GM15510 (cell line): ENCODE results near the gene SH3D19.

Experiments
- POLR2A ChIP-seq: IDR thresholded peaks from 3 replicates; pipeline ENCODE4 v1.6.1; 2011; ENCODE audit warnings: borderline replicate concordance; ENCODE audit not compliant: insufficient read length; ENCODE audit errors: extremely low read depth

Gene SH3D19

DNA sequence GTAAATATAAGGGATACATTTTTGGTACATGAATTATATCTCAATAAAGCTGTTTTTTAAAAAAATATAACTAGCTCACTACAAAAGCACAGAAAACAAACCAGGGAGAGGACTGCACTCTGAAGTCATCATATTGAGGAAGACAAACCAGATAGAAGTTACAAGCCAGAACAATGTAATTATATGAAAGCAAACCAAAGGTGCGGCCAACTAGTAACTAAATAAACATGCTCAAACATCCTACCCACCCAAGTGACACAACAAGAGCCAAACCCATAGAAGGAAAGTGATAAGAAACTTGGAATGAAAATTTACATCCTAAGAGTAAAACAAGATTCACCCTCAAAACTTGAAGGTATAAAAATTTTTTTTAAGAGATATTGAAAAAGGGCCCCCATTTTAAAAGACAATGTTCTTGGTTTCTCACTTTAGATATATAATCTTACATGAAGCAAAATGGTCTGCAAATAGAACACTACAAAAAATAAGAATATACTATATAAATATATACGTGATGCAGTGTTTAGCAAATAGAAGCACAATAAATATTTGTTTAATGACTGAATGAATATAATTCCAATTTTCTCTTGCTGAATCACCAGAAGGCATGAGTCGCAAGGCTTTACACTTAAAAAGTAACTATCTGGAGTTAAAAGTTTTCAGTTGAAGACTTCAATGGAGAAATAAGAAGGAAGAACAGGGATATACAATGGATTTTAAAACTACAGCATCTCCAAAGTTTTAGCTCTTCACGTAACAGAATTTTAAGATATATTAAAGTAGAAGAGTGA, 4.0 kb upstream of the SH3D19 start:
- no peak for TF ChIP-seq POLR2A

DNA sequence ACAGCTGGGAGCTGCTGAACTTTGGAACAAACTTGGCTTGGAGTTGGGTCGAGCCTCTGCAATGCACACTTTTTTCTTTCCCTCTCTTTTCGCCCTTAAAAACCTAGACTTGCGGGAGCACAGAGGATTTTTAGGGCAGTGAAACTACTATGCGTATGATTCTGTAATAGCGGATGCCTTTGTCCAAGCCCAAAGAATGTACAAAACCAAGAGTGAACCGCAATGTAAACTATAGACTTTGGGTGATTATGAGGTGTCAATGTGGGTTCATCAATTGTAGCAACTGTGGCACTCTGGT, 493 bp upstream of the SH3D19 start:
- TF ChIP-seq POLR2A = no peak

DNA sequence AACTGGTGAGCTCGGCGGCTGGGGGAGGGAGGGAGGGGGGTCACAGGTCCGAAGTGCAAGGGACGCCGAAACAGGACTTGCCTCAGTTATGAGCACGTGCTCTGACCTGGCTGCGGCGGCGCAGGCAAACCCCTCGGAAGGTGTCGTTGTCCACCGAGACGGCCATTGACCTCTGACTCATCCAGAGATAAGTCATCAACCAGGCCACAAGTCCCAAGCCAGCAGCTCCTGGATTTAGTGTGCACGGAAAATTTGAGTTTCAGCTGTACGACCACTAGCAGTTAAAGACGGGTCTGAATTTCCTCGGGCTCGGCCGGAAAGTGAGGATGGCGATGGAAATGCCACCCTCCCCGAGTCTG, 674 bp downstream of the SH3D19 start:
- no peak for TF ChIP-seq POLR2A

DNA sequence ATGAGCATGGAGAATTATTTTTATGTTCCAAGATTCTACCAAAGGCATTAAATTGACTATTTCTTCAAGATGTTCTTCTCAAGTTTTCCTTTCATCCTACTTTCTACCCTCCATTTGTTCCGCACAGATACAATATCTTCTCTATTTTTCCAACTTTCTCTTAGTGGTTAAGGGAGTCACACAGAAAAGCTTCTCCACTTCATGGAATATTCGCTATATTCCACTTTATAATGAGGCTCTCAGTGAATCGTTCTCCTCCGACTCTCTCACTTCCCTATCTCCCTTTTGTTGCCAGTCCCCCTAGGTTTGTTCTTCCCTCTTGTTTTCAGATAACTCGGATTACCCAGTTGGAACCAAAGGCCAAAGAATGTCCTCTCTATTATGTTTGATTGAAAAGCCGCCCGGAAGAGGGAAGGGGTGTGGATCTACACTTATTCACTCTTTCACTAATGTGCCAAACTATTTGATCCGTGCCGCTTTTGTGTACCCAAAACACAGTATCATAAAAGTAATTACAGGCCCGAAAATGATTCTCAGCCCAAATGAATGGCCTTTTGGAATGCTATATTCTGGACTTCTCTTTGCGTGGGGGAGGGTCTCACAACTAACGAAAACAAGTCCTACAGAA, 1.2 kb downstream of the SH3D19 start:
- no peak for TF ChIP-seq POLR2A

DNA sequence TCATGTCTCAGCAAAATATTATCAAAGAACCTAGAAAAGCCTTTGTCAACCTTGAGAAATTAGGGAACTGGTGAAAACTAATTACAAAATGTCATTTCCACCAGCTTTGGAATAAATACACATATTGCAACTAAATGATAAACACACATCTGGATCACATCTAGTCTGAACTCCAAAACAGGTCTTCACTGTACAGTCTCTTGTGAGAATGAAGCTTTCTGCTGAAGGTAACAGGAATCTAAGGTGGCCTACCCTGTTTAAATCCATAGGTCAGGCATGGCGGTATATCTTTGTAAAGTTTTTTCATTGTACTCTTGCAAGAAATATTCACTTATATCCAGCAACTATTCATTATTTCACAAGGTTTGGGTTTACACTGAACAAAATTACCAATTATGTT, 1.7 kb downstream of the SH3D19 start:
- TF ChIP-seq POLR2A = no peak

DNA sequence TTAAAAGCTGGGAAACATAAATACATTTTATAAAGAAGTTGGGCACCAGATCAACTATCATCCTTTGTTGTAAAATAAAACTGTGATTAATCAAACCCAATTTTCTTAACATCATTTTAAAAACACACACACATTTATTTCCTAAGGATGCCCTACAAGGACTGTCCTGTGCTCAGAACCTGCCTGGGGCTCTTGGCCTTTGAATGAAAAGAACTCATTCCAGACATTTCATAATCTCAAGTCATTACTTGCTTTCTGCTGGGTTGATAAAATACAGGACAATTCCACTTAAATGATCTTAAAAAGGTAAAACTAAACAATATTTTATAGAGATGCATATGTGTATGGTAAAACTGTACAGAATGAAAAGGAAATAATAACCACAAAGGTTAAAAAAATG, 2.8 kb downstream of the SH3D19 start:
- no peak for TF ChIP-seq POLR2A

DNA sequence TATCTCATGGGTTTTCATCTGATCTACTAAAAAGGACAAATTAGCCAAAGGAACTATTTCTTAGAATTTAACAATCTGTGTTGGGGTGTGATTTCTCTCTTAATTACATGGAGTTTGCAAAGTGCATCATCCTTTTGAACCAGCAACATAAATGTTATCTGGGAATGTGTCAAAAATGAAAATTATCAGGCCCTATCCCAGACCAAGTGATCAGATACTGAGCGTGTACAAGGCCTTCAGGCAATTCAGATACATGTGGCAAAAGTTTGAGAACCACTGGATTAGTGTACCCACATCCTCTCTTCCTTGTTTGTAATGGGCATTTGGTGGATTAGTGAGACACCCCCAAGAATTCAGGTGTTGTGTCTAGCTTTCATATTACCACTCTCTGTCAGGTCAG, 3.8 kb downstream of the SH3D19 start:
- TF ChIP-seq POLR2A = no peak

DNA sequence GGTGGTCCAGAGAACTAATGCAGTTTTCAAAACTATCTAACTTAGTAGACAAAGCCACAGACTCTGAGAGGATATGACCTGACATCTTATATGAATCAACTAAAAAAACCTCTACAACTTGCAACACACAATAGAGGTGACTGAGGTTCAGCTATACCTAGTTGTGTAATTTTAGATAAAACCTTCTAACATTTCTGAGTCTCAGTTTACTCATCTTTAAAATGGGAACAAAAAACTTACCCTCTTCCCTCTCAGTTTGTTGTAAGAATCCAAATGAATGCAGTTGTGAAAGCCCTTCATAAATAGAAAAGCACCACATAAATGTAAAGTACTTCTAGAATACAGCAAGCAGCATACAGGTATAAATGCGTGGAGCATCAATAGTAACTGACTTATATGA, 5.9 kb downstream of the SH3D19 start:
- no peak for TF ChIP-seq POLR2A

DNA sequence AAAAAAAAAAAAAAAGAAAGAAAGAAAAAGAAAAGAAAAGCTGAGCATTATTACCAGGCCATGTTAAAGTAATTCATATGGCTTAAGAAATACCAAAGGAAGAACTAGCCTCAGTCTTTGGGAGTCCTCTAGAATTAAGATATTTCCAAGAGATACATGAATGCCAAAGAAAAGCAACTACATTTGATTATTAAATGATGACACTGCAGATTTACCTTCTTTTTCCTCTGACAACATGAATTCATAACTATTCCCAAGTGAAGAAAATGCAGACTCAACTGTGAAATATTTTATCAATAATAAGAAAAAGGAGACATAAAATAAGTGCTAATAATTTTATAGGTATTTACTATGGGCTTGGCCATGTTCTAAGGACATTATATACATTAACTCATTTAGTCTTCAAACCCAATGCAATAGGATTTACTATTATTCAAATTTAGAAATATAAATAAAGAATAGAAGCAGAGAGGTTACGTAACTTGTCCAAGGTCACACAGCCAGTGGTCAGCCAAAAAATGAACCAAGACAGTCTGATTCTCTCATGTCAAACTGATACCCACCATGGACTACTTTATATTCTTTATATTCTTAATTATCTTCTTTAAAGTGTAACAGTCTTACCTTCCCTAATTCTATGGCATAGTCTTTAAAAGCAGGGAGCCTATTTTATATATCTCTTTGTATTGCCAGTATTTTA, 6.9 kb downstream of the SH3D19 start:
- no peak for TF ChIP-seq POLR2A

DNA sequence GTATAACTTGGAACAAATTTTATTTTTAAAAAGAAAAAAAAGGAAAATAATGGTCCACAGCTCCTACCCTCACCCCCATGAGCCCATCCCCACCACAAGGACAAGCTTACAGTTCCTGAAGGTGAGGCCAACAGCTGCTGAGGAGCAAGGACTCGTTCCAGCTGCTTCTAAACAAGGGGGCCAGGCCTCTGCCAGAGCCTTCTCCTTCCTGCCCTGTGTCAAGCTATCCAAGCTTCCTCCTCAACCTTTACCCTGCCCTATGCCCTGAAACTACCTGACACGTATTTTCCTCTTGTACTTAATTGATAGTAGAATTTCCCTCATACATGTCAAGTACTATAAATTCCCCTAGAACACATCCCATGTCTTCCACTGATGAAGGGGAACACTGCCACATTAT, 8.8 kb downstream of the SH3D19 start:
- no peak for TF ChIP-seq POLR2A

DNA sequence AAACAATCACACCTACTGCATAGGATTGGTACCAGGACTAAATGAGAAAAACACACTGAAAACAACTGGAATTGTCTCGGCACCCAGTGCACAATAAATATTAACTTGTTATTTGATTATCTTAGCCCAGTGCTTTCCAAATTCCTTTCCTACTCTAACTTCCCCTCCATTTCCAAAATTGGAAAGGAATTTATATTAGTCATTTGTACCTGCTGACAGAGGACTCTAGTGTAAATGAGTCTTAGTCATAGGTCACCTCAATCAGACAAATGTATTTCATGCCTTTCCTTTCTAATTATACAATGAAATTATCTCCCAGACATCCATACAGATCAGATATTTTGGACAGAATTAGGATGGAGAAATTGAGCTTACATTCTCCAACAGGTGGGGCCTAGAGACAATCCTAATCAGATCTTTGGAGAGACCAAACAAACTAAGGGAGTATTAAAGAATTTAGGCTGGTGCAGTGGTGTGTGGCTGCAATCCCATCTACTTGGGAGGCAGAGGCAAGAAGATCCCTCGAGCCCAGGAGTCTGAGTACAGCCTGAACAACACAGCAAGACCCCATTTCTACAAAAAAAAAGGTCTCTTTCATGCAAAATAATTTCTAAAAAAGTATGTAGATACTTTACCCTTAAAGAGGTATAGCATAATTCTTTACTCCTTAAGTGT, 10.1 kb downstream of the SH3D19 start:
- no peak for TF ChIP-seq POLR2A

DNA sequence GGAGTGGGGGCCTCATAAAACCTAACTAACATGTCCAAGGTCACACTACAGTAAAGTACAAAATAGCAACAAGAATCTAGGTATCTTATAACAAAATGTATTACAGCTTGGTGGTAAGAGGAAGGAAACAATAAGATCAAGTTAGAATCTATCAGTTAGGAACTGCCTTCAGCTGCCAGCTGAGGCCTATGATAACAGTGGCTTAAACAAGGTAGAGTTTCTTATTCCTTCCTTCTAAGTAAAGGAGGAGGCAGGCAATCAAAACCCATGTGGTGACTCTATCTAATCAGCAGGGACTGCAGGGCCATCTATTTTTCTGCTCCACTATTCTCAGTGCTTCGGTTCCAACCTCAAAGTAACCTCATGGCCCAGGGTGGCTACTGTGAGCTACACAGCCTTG, 10.9 kb downstream of the SH3D19 start:
- TF ChIP-seq POLR2A = no peak

DNA sequence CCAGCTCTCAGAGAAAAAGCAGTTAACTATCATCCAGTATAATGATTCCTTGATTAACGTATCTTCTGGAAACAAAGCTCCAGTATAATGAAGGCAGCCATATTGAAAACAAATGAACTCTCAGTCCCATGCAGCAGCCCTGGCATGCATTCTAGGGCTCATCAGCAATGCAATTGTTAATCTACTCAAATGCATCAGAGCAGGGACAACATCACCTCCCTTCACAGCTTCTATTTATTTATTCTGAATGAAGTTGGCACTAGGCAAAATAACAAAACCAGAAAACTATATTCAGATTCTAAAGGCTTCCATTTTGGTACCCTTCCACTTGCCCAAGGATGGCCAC, 11.4 kb downstream of the SH3D19 start:
- no peak for TF ChIP-seq POLR2A

DNA sequence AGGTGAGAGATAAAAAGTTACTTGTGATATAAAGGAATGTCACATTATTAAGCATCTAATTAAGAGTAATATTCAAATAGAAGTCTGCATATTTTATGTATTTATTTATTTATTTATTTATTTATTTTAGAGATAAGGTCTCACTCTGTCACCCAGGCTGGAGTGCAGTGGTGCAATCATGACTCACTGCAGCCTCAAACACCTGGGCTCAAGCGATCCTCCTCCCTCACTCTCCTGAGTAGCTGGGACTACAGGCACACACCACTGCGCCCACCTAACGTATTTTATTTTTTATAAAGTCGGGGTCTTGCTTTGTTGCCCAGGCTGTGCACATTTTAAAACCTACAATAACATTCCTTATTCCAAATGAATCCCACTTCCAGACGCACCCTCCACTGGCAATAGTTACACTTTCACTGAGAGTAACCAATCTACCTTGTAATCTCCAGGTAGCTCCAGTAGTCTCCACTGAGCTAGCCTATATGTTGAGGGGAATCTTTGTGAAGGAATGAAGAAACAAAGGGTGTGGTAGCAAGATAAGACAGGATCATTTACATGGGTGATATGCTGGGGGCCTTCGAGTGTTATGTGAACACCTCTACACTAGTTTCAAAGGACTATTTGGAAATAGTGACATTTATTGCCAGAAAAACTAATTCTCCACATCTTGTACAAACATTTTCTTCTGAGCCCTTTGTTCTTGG, 11.9 kb downstream of the SH3D19 start:
- no peak for TF ChIP-seq POLR2A

DNA sequence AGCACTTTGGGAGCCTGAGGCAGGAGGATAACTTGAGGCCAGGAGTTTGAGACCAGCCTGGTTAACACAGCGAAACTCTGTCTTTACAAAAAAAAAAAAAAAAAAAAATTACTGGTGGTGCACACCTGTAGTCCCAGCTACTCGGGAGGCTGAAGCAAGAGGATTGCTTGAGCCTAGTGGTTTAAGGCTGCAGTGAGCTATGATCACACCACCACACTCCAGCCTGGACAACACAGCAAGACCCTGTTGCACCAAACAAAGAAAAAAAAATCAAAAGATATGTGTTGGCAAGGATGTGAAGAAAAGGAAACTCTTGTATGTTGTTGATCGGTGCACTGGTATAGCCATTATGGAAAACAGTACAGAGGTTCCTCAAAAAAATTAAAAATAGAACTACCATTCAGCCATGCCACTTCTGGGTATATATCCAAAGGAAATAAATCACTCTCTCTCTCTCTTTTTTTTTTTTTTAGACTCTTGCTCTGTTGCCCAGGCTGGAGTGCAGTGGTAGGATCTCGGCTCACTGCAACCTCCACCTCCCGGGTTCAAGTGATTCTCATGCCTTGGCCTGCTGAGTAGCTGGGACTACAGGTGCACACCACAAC, 15.2 kb downstream of the SH3D19 start:
- TF ChIP-seq POLR2A = no peak
